CD4-positive, alpha-beta T cell (primary cell): ENCODE data around the gene PACSIN1. TPM values are rescaled to one million over a fixed set of nuclear protein-coding genes. Genes with fewer than 3 reads are reported as not detected.

Source experiments
- ATAC-seq: fragments of 200-7000 bp; cut with Tn5 transposase; one replicate; pipeline ENCODE4 v1.10.0; 2022; ENCODE audit warnings: mild to moderate bottlenecking; ENCODE audit not compliant: poor library complexity
- CTCF ChIA-PET: fragments of 350-600 bp; sonication (Branson Sonifier 250); formaldehyde crosslinking; loops from one replicate; lab custom pipeline; 2021; ENCODE audit warnings: antibody characterized with exemption, inconsistent platforms; lab: Charles Lee
- POLR2A ChIA-PET: fragments of 350-600 bp; sonication (Branson Sonifier 250); formaldehyde crosslinking; loops from one replicate; lab custom pipeline; 2021; ENCODE audit warnings: antibody characterized with exemption, inconsistent platforms; lab: Charles Lee
- DNase-seq, 14 experiments: peaks; one replicate each; pipeline ENCODE4 v3.0.0-alpha.2; 2013 to 2020; ENCODE audit warnings: mixed read lengths in 2 of 14
- H3K27ac ChIP-seq, 2 donors: one replicate each; pipeline versions ENCODE4 v1.5.1 to v1.7.0; 2013; ENCODE audit warnings: low read length in 2 of 2, low read depth in 1 of 2, mild to moderate bottlenecking in 1 of 2
- H3K27me3 ChIP-seq, 2 experiments: 1 replicate in 1 of 2; 2 replicates in 1 of 2; pipeline versions ENCODE4 v1.6.1 to v1.7.0; 2013; ENCODE audit warnings: low read length in 2 of 2, control low read depth in 1 of 2, mild to moderate bottlenecking in 1 of 2, moderate library complexity in 1 of 2; ENCODE audit not compliant: insufficient read depth in 2 of 2, control insufficient read depth in 1 of 2
- H3K36me3 ChIP-seq: one replicate; pipeline ENCODE4 v1.6.1; 2013; ENCODE audit warnings: low read length, control low read depth; ENCODE audit not compliant: insufficient read depth
- H3K4me1 ChIP-seq: one replicate; pipeline ENCODE4 v1.6.1; 2013; ENCODE audit warnings: low read length, control low read depth; ENCODE audit not compliant: insufficient read depth
- H3K4me3 ChIP-seq: one replicate; pipeline ENCODE4 v1.5.1; 2013; ENCODE audit warnings: mild to moderate bottlenecking, low read length, moderate library complexity
- H3K9me3 ChIP-seq, 2 experiments: 1 replicate in 1 of 2; 2 replicates in 1 of 2; pipeline versions ENCODE4 v1.6.1 to v1.7.0; 2013; ENCODE audit warnings: low read length in 2 of 2, mild to moderate bottlenecking in 2 of 2, control low read depth in 1 of 2, moderate library complexity in 1 of 2; ENCODE audit not compliant: control insufficient read depth in 1 of 2, insufficient read depth in 1 of 2
- H3K27ac Mint-ChIP-seq: one replicate; pipeline ENCODE4 v1.8.0; 2020; ENCODE audit warnings: mixed read lengths
- H3K27me3 Mint-ChIP-seq: one replicate; pipeline ENCODE4 v1.8.0; 2021; ENCODE audit warnings: mixed read lengths
- H3K36me3 Mint-ChIP-seq: one replicate; pipeline ENCODE4 v1.8.0; 2021; ENCODE audit warnings: low read depth, mixed read lengths
- H3K4me1 Mint-ChIP-seq: one replicate; pipeline ENCODE4 v1.8.0; 2021; ENCODE audit warnings: low read depth, mixed read lengths
- H3K4me3 Mint-ChIP-seq: one replicate; pipeline ENCODE4 v1.8.0; 2020; ENCODE audit warnings: mild to moderate bottlenecking, mixed read lengths
- H3K9me3 Mint-ChIP-seq: one replicate; pipeline ENCODE4 v1.8.0; 2020; ENCODE audit warnings: mixed read lengths
- intact Hi-C, 2 experiments: fragments of 100-400 bp; cut with DNase I in 1 of 2; cut with micrococcal nuclease in 1 of 2; formaldehyde crosslinking; loops; one replicate each; pipeline versions ENCODE4 v1.15.1 to v1.9.0; 2023 to 2025; cut with DNase I, micrococcal nuclease
- total RNA-seq, 174 experiments: library from RNA in 2 of 174; stranded (reverse) in 2 of 174; gene quantifications; one replicate each; pipeline ENCODE4 v1.2.3 and lab custom pipeline; 2021 to 2026
- TF ChIP-seq, protein P1 (sequence below): fragments of 200-600 bp; IDR thresholded peaks from one replicate; pipeline ENCODE4 v1.8.0; 2022; ENCODE audit warnings: antibody characterized with exemption, mild to moderate bottlenecking

PACSIN1 gene
- total RNA-seq, 2 experiments from 2014 or later, result 1.3 to 1.4 TPM

DNA sequence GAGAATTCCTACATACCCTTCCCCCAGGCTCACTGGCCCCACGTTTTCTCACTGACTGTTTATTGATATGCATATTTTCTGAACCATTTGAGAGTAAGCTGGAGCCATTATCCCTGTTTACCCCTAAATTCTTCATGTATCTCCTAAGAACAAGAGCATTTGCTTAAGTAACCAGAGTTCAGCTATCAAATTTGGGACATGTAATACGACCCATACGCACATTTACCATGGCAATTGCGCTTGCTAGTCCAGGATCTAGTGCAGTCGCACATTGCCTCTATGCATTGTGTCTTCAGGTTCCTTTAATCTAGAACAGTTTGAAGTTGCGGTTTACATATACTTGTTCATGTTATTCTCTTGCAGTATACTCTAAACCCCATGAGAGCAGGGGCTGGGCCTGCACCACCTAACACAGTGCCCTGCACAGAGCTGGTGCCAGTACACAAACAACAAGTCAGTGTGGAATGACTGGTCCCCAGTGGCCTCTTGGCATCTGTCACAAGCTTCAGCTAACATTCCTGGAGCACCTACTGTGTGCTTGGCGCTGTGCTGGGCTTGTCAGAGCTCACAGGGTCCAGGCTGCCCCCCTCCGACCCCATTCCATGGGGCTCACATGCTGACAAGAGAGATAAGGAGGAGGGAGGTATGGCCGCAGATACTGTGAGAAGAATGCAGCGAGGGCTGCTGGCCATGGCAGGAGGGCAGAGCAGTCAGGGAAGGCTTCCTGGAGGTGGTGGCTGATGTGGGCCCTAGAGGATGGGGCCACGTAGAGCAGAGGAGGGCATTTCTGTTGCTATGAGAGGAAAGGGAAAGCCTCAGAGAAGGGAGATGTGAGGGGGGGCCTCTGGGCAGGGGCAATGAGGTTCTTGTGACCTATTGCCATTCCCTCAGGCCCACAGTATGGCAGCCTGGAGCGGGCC is 62.1 kb downstream of the PACSIN1 start:
- no peaks in the 10 kb centered on the region for H3K36me3 Mint-ChIP-seq
- POLR2A ChIA-PET, result interaction anchor here (0.6 to 2.0 kb wide), 3 partner anchors 72 to 896 kb away, joined by 3 to 5 read pairs (median 5); partner anchors contain the start of gene RPS10
- H3K9me3 Mint-ChIP-seq, result no peaks in the 10 kb centered on the region
- peaks cover 11% of the 10 kb centered on the region for H3K4me1 Mint-ChIP-seq
- no peak overlapping the region for H3K4me3 Mint-ChIP-seq
- Histone ChIP-seq H3K27me3 (no peaks in the 10 kb centered on the region), H3K4me3 (no peak overlapping the region), H3K27ac (no peak overlapping the region), H3K36me3 (no peaks in the 10 kb centered on the region), H3K4me1 (peaks cover 15% of the 10 kb centered on the region), H3K9me3 (no peaks in the 10 kb centered on the region)
- TF ChIP-seq, protein P1, sequence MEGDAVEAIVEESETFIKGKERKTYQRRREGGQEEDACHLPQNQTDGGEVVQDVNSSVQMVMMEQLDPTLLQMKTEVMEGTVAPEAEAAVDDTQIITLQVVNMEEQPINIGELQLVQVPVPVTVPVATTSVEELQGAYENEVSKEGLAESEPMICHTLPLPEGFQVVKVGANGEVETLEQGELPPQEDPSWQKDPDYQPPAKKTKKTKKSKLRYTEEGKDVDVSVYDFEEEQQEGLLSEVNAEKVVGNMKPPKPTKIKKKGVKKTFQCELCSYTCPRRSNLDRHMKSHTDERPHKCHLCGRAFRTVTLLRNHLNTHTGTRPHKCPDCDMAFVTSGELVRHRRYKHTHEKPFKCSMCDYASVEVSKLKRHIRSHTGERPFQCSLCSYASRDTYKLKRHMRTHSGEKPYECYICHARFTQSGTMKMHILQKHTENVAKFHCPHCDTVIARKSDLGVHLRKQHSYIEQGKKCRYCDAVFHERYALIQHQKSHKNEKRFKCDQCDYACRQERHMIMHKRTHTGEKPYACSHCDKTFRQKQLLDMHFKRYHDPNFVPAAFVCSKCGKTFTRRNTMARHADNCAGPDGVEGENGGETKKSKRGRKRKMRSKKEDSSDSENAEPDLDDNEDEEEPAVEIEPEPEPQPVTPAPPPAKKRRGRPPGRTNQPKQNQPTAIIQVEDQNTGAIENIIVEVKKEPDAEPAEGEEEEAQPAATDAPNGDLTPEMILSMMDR, result no peak
- H3K27ac Mint-ChIP-seq, result peak overlapping the region; percentile 75
- DNase-seq, result no peak
- CTCF ChIA-PET, result interaction anchor here (0.8 to 1.9 kb wide), 5 partner anchors 34 to 279 kb away, joined by 3 to 6 read pairs (median 3); partner anchors contain the start of gene BLTP3A
- no peak for ATAC-seq
- intact Hi-C loops, result loop anchor here (1.0 to 10.0 kb wide), 10 partner anchors 81 to 743 kb away; partner anchors contain the start of genes ANKS1A (in 1 of the 2), BLTP3A (in 1 of the 2), HMGA1 (in 1 of the 2) and ILRUN (in 1 of the 2)
- H3K27me3 Mint-ChIP-seq, result no peaks in the 10 kb centered on the region

DNA sequence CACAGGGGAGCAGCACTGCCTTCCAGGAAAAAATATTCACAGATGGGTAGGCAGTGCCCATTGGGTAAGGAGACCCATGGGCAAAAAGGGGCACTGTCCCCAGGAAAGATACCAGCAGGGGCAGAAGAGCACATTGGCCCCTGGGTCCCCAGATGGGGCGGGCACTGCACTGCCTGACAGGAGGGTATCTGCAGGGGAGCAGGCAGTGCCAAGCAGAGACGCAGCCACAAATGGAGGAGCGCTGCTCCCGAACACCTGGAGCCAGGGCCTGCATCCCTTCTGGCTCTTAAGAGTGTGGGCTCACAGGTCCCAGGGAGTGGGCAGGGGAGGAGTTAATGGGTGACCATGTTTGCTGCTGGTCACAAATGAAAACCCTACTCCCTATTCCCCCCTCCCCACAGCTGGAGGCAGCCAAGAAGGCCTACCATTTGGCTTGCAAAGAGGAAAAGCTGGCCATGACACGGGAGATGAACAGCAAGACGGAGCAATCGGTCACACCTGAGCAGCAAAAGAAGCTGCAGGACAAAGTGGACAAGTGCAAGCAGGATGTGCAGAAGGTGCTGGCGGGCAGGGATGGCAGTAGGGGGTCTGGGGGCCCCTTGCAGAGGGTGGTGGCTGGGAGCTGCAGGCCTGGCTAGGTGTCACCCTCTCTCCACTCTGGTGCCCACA is 63.3 kb downstream of the PACSIN1 start:
- Mint-ChIP-seq H3K4me3 (no peak overlapping the region), H3K4me1 (peaks cover 11% of the 10 kb centered on the region)
- POLR2A ChIA-PET, result no interaction called here

More for the DNA sequence above, 63.3 kb downstream of the PACSIN1 start:
- Histone ChIP-seq H3K4me1 (peaks cover 15% of the 10 kb centered on the region), H3K27ac (no peak overlapping the region), H3K9me3 (no peaks in the 10 kb centered on the region), H3K36me3 (no peaks in the 10 kb centered on the region), H3K27me3 (no peaks in the 10 kb centered on the region), H3K4me3 (no peak overlapping the region)
- H3K27ac Mint-ChIP-seq, result no peak overlapping the region
- DNase-seq (no peak), ATAC-seq (no peak)
- no peaks in the 10 kb centered on the region for H3K27me3 Mint-ChIP-seq
- intact Hi-C loops, result loop anchor here in 1 of 2 experiments (5.0 to 10.0 kb wide), 8 partner anchors 102 to 744 kb away; partner anchors contain the start of genes ANKS1A, BLTP3A, HMGA1 and ILRUN
- no peaks in the 10 kb centered on the region for H3K9me3 Mint-ChIP-seq
- CTCF ChIA-PET, result no interaction called here
- no peaks in the 10 kb centered on the region for H3K36me3 Mint-ChIP-seq
- TF ChIP-seq, protein P1, result no peak
